HL-60 (cell line): Measurements from ENCODE around the gene IL2RA.

Experiments
- POLR2AphosphoS5 ChIP-seq: IDR thresholded peaks from 2 replicates; pipeline ENCODE4 v1.6.1; 2012; ENCODE audit warnings: low read depth
- SPI1 ChIP-seq: IDR thresholded peaks from 2 replicates; pipeline ENCODE4 v1.6.1; 2012; ENCODE audit warnings: low read depth, mild to moderate bottlenecking, borderline replicate concordance
- TF ChIP-seq, protein P1 (sequence below): IDR thresholded peaks from one replicate; pipeline ENCODE4 v1.5.1; 2011; ENCODE audit warnings: low read length, control low read depth, inconsistent platforms; ENCODE audit not compliant: insufficient read depth
- TF ChIP-seq, protein P2 (sequence below): IDR thresholded peaks from 2 replicates; pipeline ENCODE4 v1.6.1; 2012; ENCODE audit warnings: low read depth; ENCODE audit not compliant: insufficient replicate concordance

DNA sequence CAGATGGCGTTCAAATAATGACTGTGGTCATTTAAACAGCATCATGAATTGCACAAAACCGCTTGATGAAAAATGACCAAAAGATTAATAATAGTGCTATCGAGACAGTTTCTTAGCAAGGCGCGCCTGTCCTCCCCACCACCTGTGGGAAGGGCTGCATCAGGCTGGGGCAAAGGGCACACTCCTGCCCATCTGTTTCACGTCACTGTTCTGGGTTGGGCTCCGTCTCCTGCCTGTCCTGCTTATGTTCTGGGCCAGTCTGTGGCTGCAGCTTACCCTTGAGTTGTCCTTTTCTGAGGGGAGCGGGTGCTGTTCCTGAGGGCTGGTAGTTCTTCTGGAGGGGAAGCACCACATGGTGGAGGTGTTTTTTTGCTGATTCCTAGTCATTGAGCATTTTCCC is 40.0 kb upstream of the IL2RA start:
- TF ChIP-seq POLR2AphosphoS5 (no peak), SPI1 (no peak)
- TF ChIP-seq, protein P1, sequence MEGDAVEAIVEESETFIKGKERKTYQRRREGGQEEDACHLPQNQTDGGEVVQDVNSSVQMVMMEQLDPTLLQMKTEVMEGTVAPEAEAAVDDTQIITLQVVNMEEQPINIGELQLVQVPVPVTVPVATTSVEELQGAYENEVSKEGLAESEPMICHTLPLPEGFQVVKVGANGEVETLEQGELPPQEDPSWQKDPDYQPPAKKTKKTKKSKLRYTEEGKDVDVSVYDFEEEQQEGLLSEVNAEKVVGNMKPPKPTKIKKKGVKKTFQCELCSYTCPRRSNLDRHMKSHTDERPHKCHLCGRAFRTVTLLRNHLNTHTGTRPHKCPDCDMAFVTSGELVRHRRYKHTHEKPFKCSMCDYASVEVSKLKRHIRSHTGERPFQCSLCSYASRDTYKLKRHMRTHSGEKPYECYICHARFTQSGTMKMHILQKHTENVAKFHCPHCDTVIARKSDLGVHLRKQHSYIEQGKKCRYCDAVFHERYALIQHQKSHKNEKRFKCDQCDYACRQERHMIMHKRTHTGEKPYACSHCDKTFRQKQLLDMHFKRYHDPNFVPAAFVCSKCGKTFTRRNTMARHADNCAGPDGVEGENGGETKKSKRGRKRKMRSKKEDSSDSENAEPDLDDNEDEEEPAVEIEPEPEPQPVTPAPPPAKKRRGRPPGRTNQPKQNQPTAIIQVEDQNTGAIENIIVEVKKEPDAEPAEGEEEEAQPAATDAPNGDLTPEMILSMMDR = no peak
- TF ChIP-seq, protein P2, sequence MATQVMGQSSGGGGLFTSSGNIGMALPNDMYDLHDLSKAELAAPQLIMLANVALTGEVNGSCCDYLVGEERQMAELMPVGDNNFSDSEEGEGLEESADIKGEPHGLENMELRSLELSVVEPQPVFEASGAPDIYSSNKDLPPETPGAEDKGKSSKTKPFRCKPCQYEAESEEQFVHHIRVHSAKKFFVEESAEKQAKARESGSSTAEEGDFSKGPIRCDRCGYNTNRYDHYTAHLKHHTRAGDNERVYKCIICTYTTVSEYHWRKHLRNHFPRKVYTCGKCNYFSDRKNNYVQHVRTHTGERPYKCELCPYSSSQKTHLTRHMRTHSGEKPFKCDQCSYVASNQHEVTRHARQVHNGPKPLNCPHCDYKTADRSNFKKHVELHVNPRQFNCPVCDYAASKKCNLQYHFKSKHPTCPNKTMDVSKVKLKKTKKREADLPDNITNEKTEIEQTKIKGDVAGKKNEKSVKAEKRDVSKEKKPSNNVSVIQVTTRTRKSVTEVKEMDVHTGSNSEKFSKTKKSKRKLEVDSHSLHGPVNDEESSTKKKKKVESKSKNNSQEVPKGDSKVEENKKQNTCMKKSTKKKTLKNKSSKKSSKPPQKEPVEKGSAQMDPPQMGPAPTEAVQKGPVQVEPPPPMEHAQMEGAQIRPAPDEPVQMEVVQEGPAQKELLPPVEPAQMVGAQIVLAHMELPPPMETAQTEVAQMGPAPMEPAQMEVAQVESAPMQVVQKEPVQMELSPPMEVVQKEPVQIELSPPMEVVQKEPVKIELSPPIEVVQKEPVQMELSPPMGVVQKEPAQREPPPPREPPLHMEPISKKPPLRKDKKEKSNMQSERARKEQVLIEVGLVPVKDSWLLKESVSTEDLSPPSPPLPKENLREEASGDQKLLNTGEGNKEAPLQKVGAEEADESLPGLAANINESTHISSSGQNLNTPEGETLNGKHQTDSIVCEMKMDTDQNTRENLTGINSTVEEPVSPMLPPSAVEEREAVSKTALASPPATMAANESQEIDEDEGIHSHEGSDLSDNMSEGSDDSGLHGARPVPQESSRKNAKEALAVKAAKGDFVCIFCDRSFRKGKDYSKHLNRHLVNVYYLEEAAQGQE = no peak
